C4-2B (cell line): ENCODE results near the gene NUDT14.

Experiments used
- H3K27ac ChIP-seq: fragments of 450-650 bp; 2 replicates; pipeline ENCODE4 v1.5.1; 2017
- ZFX ChIP-seq: fragments of 450-650 bp; IDR thresholded peaks from 2 replicates; pipeline ENCODE4 v1.6.1; 2017
- TF ChIP-seq, protein P1 (sequence below): fragments of 450-650 bp; conservative IDR thresholded peaks from 2 replicates; pipeline ENCODE4 v1.5.1; 2017; ENCODE audit warnings: mild to moderate bottlenecking

The NUDT14 gene

GRCh38 chr14:105151838-105152793 lies 29.0 kb downstream of the NUDT14 start:
- H3K27ac ChIP-seq, result no peak overlapping the region
- TF ChIP-seq ZFX, result no peak
- TF ChIP-seq, protein P1, sequence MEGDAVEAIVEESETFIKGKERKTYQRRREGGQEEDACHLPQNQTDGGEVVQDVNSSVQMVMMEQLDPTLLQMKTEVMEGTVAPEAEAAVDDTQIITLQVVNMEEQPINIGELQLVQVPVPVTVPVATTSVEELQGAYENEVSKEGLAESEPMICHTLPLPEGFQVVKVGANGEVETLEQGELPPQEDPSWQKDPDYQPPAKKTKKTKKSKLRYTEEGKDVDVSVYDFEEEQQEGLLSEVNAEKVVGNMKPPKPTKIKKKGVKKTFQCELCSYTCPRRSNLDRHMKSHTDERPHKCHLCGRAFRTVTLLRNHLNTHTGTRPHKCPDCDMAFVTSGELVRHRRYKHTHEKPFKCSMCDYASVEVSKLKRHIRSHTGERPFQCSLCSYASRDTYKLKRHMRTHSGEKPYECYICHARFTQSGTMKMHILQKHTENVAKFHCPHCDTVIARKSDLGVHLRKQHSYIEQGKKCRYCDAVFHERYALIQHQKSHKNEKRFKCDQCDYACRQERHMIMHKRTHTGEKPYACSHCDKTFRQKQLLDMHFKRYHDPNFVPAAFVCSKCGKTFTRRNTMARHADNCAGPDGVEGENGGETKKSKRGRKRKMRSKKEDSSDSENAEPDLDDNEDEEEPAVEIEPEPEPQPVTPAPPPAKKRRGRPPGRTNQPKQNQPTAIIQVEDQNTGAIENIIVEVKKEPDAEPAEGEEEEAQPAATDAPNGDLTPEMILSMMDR, result no peak

DNA sequence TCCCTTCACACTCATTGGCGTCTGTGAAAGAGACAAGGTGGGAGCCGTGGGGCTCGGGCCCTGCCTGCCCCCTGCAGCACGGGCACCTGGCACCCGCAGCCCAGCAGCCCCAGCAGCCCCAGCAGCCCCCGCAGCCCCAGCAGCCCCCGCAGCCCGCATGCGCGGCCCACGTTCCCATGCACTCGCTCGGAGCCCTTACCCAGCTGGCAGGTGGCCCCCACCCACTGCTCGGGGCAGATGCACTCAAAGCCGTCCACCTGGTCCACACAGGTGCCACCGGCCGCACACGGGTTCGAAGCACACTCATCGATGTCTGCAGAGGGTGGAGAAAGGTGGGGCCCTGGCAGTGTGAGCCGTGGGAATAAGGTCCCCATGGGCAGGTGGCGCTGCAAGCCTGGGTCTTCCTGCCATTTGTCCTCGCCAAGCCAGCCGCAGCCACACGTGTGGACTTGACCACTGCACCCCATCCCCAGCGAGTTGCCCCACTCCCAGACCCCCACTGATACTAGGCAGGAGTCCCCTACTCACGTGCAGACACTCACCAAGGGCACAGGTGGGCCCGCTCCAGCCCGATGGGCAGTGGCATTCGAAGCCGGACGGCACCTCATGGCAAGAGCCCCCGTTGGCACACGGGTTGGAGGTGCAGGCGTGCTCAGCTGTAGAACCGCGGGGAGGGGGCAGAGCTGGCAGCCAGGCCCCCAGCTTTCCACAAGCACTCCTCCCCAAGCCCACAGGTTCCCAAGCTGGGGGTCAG lies 29.9 kb downstream of the NUDT14 start:
- H3K27ac ChIP-seq, result no peak overlapping the region
- TF ChIP-seq, protein P1, result no peak
- TF ChIP-seq ZFX, result no peak

GRCh38 chr14:105150368-105151083 lies 30.6 kb downstream of the NUDT14 start:
- H3K27ac ChIP-seq, result no peak overlapping the region
- no peak for TF ChIP-seq ZFX
- TF ChIP-seq, protein P1, result no peak

DNA sequence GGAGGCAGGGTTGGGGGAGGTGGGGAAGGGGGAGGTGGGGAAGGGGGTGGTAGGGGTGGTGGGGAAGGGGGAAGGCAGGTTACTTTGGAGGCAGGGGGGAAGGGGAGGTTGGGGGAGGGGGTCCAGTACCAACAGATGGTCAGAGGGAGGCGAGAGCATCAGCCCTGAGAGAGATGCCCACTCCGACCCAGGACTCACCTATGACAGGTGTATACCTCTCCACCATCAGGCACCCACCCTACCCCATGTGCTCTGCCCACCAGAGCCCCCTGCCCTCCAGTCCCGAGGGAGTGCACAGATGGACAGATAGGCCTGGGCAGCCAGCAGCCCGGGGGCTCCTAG lies 31.1 kb downstream of the NUDT14 start:
- TF ChIP-seq, protein P1, result no peak
- no peak for TF ChIP-seq ZFX

DNA sequence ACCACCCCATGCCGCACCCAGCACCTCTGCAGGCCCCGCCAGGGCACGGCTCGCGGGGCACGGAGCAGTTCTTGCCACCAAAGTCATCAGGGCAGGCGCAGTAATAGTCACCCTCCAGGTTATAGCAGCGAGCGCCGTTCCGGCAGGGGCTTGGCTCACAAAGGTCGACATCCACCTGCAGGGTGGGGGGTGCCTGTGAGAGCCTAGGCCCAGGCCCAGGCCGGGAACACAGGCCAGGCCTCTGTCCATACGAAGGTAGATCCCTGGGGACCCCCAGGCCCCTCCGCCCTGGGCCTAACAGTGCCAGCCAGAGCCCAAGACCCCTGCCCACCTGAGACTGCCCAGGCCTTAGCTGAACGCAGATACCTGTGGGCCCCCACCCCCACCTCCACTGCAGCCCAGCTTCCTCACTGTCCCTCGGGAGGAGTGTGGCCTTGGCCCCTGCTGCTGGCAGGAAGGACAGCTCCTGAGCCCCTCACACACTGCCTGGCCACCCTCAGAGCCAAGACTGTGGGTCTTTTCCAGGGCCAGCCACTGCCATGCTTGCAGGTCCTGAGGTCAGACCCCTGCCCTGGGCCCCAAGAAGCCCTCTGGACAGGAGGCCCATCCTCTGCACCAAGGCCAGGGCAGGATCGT lies 31.8 kb downstream of the NUDT14 start:
- TF ChIP-seq ZFX, result no peak
- TF ChIP-seq, protein P1, result no peak
- H3K27ac ChIP-seq, result no peak overlapping the region

More for the DNA sequence above, 31.1 kb downstream of the NUDT14 start:
- no peak overlapping the region for H3K27ac ChIP-seq

- no peak for TF ChIP-seq ZFX
- TF ChIP-seq, protein P1, result no peak
- H3K27ac ChIP-seq, result no peak overlapping the region
Measured at GRCh38 chr14:105148604-105149145, 32.4 kb downstream of the NUDT14 start.
